ENCODE data around the gene CCDC191. TPM values are rescaled to one million over a fixed set of nuclear protein-coding genes. Genes with fewer than 3 reads are reported as not detected.

CCDC191 gene
- total RNA-seq, 4 donors from 2014 or later: 4.1 to 9.8 (median 7.0) TPM

DNA sequence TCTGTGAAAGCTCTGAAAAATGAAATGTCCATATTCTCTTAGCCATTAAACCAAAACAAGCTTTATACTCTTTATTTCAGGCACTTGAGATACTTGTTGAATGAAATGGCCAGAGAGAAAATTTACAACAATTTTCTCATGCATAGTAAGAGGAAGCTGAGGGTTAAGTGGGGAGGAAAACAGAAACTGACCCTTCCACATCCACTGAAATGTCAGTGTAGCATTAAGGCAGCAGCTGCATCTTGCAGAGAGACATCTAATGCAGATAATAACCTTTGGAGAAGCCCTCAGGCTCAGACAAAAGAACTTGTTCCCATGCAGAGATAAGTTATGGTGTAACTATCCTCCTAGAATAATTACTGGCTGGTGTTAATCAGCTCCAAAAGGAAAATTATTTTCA lies 74.5 kb downstream of the CCDC191 start:
- Histone ChIP-seq H3K27ac (no peak overlapping the region), H3K27me3 (no peaks in the 10 kb centered on the region), H3K4me1 (no peaks in the 10 kb centered on the region), H3K36me3 (no peaks in the 10 kb centered on the region), H3K4me3 (no peak overlapping the region), H3K9me3 (no peaks in the 10 kb centered on the region)
- no peak for DNase-seq
- intact Hi-C loops (cut with DNase I; ENCODE audit: low total_unique reads): no loop called here
- no peak for TF ChIP-seq POLR2A (IDR thresholded peaks at IDR 0.05)
- TF ChIP-seq, protein P1, sequence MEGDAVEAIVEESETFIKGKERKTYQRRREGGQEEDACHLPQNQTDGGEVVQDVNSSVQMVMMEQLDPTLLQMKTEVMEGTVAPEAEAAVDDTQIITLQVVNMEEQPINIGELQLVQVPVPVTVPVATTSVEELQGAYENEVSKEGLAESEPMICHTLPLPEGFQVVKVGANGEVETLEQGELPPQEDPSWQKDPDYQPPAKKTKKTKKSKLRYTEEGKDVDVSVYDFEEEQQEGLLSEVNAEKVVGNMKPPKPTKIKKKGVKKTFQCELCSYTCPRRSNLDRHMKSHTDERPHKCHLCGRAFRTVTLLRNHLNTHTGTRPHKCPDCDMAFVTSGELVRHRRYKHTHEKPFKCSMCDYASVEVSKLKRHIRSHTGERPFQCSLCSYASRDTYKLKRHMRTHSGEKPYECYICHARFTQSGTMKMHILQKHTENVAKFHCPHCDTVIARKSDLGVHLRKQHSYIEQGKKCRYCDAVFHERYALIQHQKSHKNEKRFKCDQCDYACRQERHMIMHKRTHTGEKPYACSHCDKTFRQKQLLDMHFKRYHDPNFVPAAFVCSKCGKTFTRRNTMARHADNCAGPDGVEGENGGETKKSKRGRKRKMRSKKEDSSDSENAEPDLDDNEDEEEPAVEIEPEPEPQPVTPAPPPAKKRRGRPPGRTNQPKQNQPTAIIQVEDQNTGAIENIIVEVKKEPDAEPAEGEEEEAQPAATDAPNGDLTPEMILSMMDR (IDR thresholded peaks at IDR 0.05): no peak

GRCh38 chr3:113979916-113980315 lies 76.4 kb downstream of the CCDC191 start:
- DNase-seq: no peak
- H3K4me3 ChIP-seq: no peak overlapping the region
- no peaks in the 10 kb centered on the region for H3K27me3 ChIP-seq
- H3K4me1 ChIP-seq: no peaks in the 10 kb centered on the region
- H3K9me3 ChIP-seq: no peaks in the 10 kb centered on the region
- no peak for TF ChIP-seq POLR2A (IDR thresholded peaks at IDR 0.05)
- TF ChIP-seq, protein P1 (IDR thresholded peaks at IDR 0.05): no peak
- intact Hi-C loops (cut with DNase I; ENCODE audit: low total_unique reads): no loop called here
- H3K36me3 ChIP-seq: no peaks in the 10 kb centered on the region
- no peak overlapping the region for H3K27ac ChIP-seq

DNA sequence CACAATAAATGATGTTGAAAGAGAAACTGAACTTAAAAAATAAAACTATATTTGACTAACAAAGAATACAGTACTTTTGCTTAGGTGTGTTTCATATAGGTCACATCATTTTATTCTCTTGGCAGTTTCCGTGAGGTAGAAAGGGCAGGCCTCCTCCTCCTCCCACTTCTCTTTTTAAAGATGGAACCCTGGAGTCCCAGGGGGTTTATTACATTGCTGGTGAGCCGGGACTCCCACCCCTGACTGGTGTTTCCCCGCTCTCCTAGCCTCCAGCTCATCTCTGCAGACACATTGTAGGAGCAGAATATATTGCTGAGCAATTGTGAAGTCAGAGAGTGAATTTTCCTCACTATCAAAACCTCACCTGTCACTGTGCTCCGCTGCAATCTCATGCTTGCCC lies 78.5 kb downstream of the CCDC191 start:
- Histone ChIP-seq H3K36me3 (no peaks in the 10 kb centered on the region), H3K4me1 (no peaks in the 10 kb centered on the region), H3K4me3 (no peak overlapping the region), H3K27me3 (no peaks in the 10 kb centered on the region), H3K9me3 (peaks cover 0 to 12% of the 10 kb centered on the region in 2 donors), H3K27ac (no peak overlapping the region)
- DNase-seq: no peak
- intact Hi-C loops (cut with DNase I; ENCODE audit: low total_unique reads): no loop called here
- no peak for TF ChIP-seq POLR2A (IDR thresholded peaks at IDR 0.05)
- TF ChIP-seq, protein P1 (IDR thresholded peaks at IDR 0.05): no peak

- no peaks in the 10 kb centered on the region for H3K27me3 ChIP-seq
- no peaks in the 10 kb centered on the region for H3K36me3 ChIP-seq
- peaks cover 0 to 9% of the 10 kb centered on the region in 2 donors for H3K9me3 ChIP-seq
- no peaks in the 10 kb centered on the region for H3K4me1 ChIP-seq
- H3K27ac ChIP-seq: no peak overlapping the region
- intact Hi-C loops (cut with DNase I; ENCODE audit: low total_unique reads): no loop called here
- no peak for DNase-seq
- H3K4me3 ChIP-seq: no peak overlapping the region
- TF ChIP-seq, protein P1 (IDR thresholded peaks at IDR 0.05): no peak
- TF ChIP-seq POLR2A (IDR thresholded peaks at IDR 0.05): no peak
Observed at GRCh38 chr3:113968986-113969385, 87.3 kb downstream of the CCDC191 start.

DNA sequence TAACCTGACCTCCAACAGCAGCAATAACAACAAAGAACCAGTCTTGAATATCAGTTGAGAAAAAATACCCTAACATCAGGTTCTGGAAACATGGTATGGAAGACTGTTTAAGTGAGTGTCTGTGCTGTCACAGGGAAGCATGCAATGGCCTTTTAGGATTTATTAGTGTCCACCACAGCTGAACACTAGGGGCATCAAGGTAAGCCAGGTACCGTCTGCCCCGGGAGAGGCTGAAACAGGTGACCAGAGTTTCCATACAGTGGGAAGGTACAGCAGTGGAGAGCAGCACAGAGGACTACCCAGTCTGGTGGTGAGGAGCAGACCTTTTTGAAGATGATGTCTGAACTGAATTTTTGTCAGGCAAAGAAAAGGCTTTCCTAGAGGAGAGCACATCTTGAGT lies 90.2 kb downstream of the CCDC191 start:
- Histone ChIP-seq H3K27ac (no peak overlapping the region), H3K4me1 (no peaks in the 10 kb centered on the region), H3K36me3 (no peaks in the 10 kb centered on the region), H3K4me3 (no peak overlapping the region), H3K9me3 (no peaks in the 10 kb centered on the region), H3K27me3 (no peaks in the 10 kb centered on the region)
- TF ChIP-seq, protein P1 (IDR thresholded peaks at IDR 0.05): no peak
- TF ChIP-seq POLR2A (IDR thresholded peaks at IDR 0.05): no peak
- DNase-seq: no peak
- intact Hi-C loops (cut with DNase I; ENCODE audit: low total_unique reads): no loop called here

Measured in uterus (tissue), 4 donors.